ENCODE results near the gene SCEL.
A peak's percentile ranks its signal among the peaks of the same experiment; 100 is the strongest.
"Not testable (repeated sequence)": the region's sequence is repeated elsewhere in the genome, so short reads cannot be mapped to it uniquely, and the experiment has no call there.

Gene SCEL

DNA sequence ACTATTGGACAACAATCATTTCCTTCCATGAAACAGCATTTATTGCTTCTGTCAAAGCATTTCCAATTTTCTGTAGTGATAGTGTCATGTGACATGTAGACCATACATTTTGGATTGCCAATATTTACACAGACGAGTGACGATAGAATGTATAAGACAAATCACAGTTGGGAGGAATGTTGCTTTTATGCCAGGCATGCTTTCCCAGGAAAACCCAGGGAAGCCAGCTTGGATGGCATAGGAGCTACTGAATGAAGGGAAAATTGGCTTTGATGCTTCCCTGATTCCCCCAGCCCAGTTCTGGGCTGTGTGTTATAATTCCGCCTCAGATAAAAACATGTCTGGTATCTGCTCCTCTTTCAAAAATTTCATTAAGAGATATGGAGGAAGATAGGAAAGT, 22.5 kb downstream of the SCEL start:
- DNase-seq (ENCODE audit: low spot score): no peak

DNA sequence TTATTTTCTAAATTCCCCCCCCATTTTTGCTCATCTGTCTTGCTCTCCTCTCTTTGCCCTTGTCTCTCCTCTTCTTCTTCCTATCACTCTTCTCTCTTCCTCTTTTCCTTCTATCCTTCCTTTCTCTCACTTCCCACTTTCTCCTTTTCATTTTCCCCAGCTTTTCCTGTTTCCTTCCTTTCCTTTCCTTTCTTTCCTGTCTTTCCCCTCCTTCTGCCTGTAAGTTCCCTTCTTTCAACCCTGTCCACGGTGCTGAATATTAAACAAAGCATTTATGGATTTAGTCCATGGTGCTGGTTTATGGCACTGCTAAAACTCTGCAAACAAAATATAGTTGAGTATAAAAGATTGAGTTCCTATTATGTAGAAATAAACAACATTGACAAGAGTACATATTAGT, 27.6 kb downstream of the SCEL start:
- no peak for DNase-seq (ENCODE audit: low spot score)

- peak; percentile 42 for DNase-seq (ENCODE audit: low spot score)
Measured at GRCh38 chr13:77565635-77566034, 30.1 kb downstream of the SCEL start.

GRCh38 chr13:77571956-77572355, 36.5 kb downstream of the SCEL start:
- DNase-seq (ENCODE audit: low spot score): no peak

DNA sequence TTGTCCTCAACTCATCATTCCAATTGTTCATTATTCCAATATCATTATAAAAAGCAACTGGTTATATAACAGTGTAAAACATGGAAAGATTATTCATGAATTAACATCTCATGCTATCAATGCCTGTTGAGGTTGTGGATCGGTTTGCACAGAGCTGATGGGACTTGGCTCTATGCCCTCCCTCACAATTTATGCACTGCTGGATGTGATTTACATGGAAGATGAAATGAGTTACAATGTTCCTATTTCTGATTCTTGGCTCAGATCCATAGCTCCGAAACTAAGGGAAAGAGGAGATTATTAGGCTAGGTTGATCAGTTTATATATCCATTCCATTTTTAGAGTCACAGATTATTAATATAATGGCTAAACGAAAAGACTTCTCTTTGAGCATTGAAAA, 38.6 kb downstream of the SCEL start:
- no peak for DNase-seq (ENCODE audit: low spot score)

GRCh38 chr13:77579959-77580358, 44.5 kb downstream of the SCEL start:
- DNase-seq (ENCODE audit: low spot score): no peak

GRCh38 chr13:77580748-77581147, 45.2 kb downstream of the SCEL start:
- DNase-seq (ENCODE audit: low spot score): no peak

- DNase-seq (ENCODE audit: low spot score): no peak
Measured at GRCh38 chr13:77583581-77583980, 48.1 kb downstream of the SCEL start.

DNA sequence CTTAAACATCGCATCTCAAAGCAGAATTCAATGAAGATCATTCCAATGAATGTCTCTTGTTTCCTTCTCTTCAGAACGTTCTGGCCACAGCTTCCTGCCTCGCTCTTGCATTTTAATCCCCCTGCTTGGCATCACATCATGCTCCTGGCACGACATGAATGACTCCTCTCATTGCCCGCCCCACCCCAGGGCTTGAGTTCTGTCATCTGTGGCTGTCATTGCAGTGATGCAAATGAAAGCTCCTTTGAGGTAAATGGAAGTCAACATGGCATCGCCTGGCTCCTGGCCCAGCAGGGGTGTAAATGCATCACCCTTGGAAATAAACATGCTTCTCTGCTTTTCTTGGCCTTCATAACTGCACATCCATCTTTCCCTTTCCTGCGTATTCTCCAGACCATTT, 48.6 kb downstream of the SCEL start:
- DNase-seq (ENCODE audit: low spot score): no peak

DNA sequence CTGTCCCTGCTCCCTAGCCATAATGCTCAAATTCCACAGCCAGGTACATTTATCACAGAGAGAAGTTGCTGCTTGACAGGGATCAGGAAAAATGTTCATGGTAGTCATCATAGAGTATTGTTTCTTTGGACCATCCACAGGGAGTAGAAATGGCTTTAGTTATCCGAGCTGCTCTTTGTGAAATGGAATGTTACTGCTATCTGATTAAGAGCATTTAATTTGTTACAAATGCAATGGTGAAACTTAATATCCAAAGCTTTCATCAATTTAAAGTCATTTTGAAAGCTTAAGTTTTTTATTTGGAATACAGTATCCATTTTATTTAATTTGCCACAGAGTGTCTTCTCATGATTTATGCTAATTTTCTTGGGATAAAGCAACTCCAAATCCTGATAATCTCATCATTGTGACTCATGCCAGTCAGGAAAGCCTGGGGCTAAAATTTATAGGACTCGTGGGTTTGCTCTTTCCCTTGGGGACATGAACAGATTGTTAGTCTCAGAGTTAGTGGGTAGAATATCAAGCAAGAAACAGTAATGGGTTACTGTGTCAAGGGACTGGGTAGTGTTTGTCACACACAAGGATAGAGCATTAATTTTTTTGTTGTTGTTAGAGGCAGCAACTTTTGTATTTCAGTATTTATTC, 59.8 kb downstream of the SCEL start:
- DNase-seq (ENCODE audit: low spot score): peak; percentile 33

DNA sequence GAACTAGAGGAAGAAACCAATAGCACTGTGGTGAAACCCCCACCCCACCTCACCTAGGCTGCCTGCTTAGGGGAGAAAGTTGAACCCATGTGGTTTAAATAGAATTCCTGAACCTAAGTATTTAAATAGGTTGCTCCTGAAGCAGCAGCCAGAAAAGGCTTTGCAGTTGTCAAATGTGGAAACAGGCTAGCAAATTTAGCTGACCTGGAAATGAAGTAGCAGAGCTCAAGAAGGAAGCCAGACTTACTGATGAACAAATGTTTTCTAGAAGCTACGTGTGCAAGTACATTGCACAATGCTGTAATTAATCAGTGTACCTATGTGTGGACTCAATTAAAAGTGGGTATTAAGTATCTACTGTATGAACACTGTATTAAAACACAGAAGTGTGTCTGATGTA, 61.3 kb downstream of the SCEL start:
- DNase-seq (ENCODE audit: low spot score): no peak

DNA sequence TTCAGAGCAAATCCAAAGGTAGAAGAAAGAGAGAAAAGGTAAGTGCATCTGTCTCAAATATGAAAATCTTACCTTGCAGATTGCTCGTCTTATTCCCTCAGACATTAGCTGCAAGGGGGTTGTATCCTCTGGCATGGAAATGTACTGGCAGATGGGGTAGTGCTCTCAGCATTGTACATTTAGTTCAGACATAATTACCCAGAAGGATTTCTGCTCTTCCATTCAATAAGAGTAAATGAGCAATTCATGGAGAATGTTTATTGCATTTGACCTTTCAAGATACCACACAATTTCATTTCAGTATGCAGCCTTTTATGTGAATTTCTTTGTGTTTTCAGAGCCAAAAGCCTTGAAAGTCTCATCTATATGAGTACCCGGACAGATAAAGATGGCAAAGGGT, 63.8 kb downstream of the SCEL start:
- peak; percentile 50 for DNase-seq (ENCODE audit: low spot score)

- no peak for DNase-seq (ENCODE audit: low spot score)
Measured at GRCh38 chr13:77600701-77601100, 65.2 kb downstream of the SCEL start.

DNA sequence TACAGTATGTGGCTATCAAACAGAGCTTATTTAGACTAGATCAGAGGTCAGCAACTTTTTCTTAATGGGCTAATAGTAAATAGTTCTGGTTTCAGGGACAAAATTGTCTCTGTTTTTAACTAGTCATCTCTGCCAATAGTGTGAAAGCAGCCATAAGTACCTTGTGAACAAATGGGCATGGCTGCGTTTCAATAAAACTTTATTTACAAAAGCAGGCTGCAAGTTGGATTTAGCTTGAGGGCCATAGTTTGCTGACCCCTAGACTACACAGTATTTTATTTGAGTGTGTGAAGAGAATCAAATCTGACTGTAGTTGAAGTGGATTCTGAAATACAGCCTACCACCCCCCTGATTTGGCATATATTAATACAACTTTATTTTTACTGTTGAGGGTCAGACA, 75.6 kb downstream of the SCEL start:
- no peak for DNase-seq (ENCODE audit: low spot score)

GRCh38 chr13:77616027-77616426, 80.5 kb downstream of the SCEL start:
- DNase-seq (ENCODE audit: low spot score): no peak

- DNase-seq (ENCODE audit: low spot score): no peak
Measured at GRCh38 chr13:77619655-77620054, 84.1 kb downstream of the SCEL start.

DNA sequence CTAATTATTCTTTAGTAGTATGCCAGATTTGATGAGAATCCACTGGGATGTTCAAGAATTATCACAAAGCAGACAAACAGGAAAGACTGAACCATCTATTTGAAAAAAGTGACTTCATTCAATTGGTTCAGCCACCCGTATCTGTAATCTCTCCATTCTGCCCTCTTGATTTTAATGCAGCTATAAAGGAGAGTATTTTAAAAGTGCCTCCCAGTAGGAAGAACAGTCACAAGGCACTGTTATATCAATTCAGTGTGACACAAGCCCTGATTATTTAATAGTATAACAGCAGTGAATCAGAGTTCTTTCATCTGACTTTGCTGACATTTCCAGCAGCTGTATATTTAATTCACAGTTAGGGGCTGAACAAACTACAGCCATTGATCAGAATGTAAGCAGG, 84.6 kb downstream of the SCEL start:
- DNase-seq (ENCODE audit: low spot score): no peak

DNA sequence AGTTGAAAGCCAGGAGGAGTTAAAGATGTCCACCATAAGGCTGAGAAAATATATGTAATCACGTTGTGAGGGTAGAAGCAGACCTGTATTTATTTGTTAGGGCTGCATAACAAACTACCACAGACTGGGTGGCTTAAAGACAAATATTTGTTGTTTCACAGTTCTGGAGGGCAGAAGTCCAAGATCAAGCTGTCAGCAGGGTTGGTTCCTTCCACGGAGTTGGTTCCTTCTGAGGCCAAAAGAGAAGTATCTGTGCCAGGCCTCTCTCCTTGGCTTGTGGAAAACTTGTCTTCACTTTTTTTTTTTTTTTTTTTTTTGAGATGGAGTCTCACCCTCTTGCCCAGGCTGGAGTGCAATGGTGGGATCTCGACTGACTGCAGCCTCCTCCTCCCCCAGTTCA, 88.3 kb downstream of the SCEL start:
- DNase-seq (ENCODE audit: low spot score): no peak

- DNase-seq (ENCODE audit: low spot score): no peak
Measured at GRCh38 chr13:77628170-77628569, 92.7 kb downstream of the SCEL start.

DNA sequence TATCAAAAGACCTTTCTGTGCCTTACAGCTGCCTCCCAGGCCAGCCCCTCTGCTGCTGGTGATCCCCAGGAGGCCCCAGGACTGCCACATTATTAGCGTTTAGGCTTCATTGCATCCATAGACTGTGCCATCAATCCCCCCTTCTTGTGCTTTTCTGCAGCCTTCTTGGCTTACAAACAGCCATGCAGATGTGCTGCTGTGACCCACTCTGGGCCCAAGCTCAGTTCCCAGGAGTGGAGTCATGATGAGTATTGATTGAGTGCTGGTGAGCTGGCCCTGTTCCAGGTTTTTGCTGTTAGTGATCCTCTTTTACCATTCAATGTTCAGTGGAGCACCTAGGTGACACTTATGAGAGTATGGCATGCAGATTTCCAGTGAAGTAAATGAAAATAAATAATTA, 102.1 kb downstream of the SCEL start:
- DNase-seq (ENCODE audit: low spot score): no peak

DNA sequence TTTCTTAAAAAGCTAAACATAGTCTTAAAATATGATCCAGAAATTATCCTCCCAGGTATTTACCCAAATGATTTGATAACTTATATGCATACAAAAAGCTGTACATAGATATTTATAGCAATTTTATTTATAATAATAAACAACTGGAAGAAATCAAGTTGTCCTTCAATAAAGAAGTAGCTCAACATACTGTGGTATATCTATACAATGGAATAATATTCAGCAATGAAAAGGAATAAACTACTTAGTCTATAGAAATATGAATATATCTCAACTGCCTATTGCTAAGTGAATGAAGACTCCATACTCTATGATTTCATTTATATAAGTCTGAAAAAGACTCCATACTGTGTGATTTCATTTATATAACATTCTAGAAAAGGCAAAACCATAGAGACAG, 114.9 kb downstream of the SCEL start:
- no peak for DNase-seq (ENCODE audit: low spot score)

DNA sequence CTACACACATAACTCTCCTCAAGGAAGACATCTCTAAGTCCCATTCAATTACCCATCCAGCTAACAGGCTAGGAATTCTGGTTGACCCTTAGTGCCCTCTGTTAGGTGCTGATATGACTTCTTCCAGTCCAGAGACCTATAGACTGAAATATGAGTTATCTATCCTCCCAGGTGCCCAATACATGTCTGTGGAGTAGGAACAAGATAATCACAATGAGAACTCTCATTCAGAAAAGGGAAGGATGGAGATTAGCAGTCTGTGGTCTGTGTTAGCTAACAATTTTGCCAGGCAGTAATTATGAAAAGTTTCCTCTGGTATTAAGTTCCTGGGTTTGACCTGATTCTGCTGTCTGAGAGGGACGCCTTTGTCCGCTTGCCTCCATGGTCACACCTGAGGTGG, 117.8 kb downstream of the SCEL start:
- no peak for DNase-seq (ENCODE audit: low spot score)

- DNase-seq (ENCODE audit: low spot score): not testable (repeated sequence)
Measured at GRCh38 chr13:77660016-77660415, 124.5 kb downstream of the SCEL start.

GRCh38 chr13:77660841-77661250, 125.3 kb downstream of the SCEL start:
- no peak for DNase-seq (ENCODE audit: low spot score)

DNA sequence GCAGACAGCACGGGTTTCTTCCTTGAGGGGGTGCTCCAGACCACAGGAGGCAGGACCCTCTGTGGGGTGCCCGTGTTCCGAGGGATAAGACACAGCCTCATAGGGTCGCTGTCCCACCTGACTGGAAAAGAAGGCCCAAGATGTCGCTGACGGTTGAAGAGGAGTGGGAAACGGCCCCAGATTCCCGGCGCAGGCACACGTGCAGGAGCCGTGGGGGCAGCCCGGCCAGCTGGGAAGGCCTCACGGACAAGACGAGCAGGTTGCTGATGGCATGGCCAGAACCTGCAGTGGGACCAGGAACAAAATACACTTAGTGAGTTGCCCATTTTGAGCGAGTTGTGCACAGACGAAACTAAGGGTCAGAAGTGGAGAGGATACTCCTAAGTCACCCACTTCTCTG, 126.8 kb downstream of the SCEL start:
- DNase-seq (ENCODE audit: low spot score): not testable (repeated sequence)
